Measurements from ENCODE around the gene S1PR1.
"Not testable (repeated sequence)": the region's sequence is repeated elsewhere in the genome, so short reads cannot be mapped to it uniquely, and the experiment has no call there.

The S1PR1 gene

GRCh38 chr1:101215363-101216011, 21.3 kb upstream of the S1PR1 start:
- ChIA-PET POLR2A (no interaction called here), CTCF (interaction anchor here (0.7 to 0.8 kb wide), 2 partner anchors 12 to 94 kb away, joined by 3 read pairs; no protein-coding TSS in a partner anchor)
- no peak for DNase-seq (ENCODE audit: extremely low spot score)
- TF ChIP-seq BHLHE40 (IDR thresholded peaks at IDR 0.05; ENCODE audit: borderline replicate concordance) (no peak), SUZ12 (IDR thresholded peaks at IDR 0.05) (no peak), L3MBTL2 (conservative IDR thresholded peaks at IDR 0.05) (no peak), ARNT (IDR thresholded peaks at IDR 0.05) (no peak), TARDBP (IDR thresholded peaks at IDR 0.05) (no peak), PKNOX1 (IDR thresholded peaks at IDR 0.05) (no peak), FOXK2 (IDR thresholded peaks at IDR 0.05) (no peak), FOXM1 (IDR thresholded peaks at IDR 0.05; ENCODE audit: borderline replicate concordance) (no peak), NFRKB (IDR thresholded peaks at IDR 0.05) (no peak), ZNF384 (IDR thresholded peaks at IDR 0.05) (no peak), ELF4 (IDR thresholded peaks at IDR 0.05) (no peak), FOXA1 (IDR thresholded peaks at IDR 0.05) (no peak)

GRCh38 chr1:101216623-101217022, 20.2 kb upstream of the S1PR1 start:
- no peak for TF ChIP-seq LEF1 (IDR thresholded peaks at IDR 0.05; ENCODE audit: borderline replicate concordance)
- TF ChIP-seq FOXA1 (IDR thresholded peaks at IDR 0.05), result no peak
- TF ChIP-seq ELF4 (IDR thresholded peaks at IDR 0.05), result no peak
- no peak for TF ChIP-seq SUZ12 (IDR thresholded peaks at IDR 0.05)
- TF ChIP-seq NFRKB (IDR thresholded peaks at IDR 0.05), result no peak
- TF ChIP-seq L3MBTL2 (conservative IDR thresholded peaks at IDR 0.05), result no peak
- TF ChIP-seq CTBP1 (IDR thresholded peaks at IDR 0.05; ENCODE audit: borderline replicate concordance), result no peak
- TF ChIP-seq TARDBP (IDR thresholded peaks at IDR 0.05), result no peak
- no peak for TF ChIP-seq BHLHE40 (IDR thresholded peaks at IDR 0.05; ENCODE audit: borderline replicate concordance)
- no peak for TF ChIP-seq ZNF384 (IDR thresholded peaks at IDR 0.05)
- no peak for TF ChIP-seq ARNT (IDR thresholded peaks at IDR 0.05)
- no peak for TF ChIP-seq SP1 (IDR thresholded peaks at IDR 0.05)
- no peak for TF ChIP-seq HDGF (IDR thresholded peaks at IDR 0.05; ENCODE audit: borderline replicate concordance)
- no peak for TF ChIP-seq FOXM1 (IDR thresholded peaks at IDR 0.05; ENCODE audit: borderline replicate concordance)
- no peak for TF ChIP-seq FOXK2 (IDR thresholded peaks at IDR 0.05)
- TF ChIP-seq PKNOX1 (IDR thresholded peaks at IDR 0.05), result no peak
- POLR2A ChIA-PET, result no interaction called here
- CTCF ChIA-PET, result no interaction called here

GRCh38 chr1:101217148-101217547, 19.7 kb upstream of the S1PR1 start:
- ChIA-PET POLR2A (no interaction called here), CTCF (no interaction called here)
- no peak for DNase-seq (ENCODE audit: extremely low spot score)
- TF ChIP-seq LEF1 (IDR thresholded peaks at IDR 0.05; ENCODE audit: borderline replicate concordance) (no peak), TARDBP (IDR thresholded peaks at IDR 0.05) (no peak), SUZ12 (IDR thresholded peaks at IDR 0.05) (no peak), CTBP1 (IDR thresholded peaks at IDR 0.05; ENCODE audit: borderline replicate concordance) (no peak), FOXK2 (IDR thresholded peaks at IDR 0.05) (no peak), BHLHE40 (IDR thresholded peaks at IDR 0.05; ENCODE audit: borderline replicate concordance) (no peak)

More at GRCh38 chr1:101216623-101217022, 20.2 kb upstream of the S1PR1 start:
- no peak for DNase-seq (ENCODE audit: extremely low spot score)

- CTCF ChIA-PET, result interaction anchor here (0.6 to 0.9 kb wide), 2 partner anchors 175 to 324 kb away, joined by 3 to 4 read pairs; partner anchors contain the start of gene EXTL2
- DNase-seq (ENCODE audit: extremely low spot score); POLR2A ChIA-PET: not testable (repeated sequence)
Observed at GRCh38 chr1:101218968-101219367, 17.9 kb upstream of the S1PR1 start.

- ChIA-PET CTCF (interaction anchor here (0.9 kb wide), 1 partner anchor 176 kb away, joined by 4 read pairs; no protein-coding TSS in a partner anchor), POLR2A (no interaction called here)
- no peak for TF ChIP-seq NFRKB (IDR thresholded peaks at IDR 0.05)
- no peak for TF ChIP-seq ELF4 (IDR thresholded peaks at IDR 0.05)
- no peak for TF ChIP-seq BHLHE40 (IDR thresholded peaks at IDR 0.05; ENCODE audit: borderline replicate concordance)
- TF ChIP-seq LEF1 (IDR thresholded peaks at IDR 0.05; ENCODE audit: borderline replicate concordance), result no peak
- no peak for TF ChIP-seq CTBP1 (IDR thresholded peaks at IDR 0.05; ENCODE audit: borderline replicate concordance)
- TF ChIP-seq ARNT (IDR thresholded peaks at IDR 0.05), result no peak
- TF ChIP-seq HDGF (IDR thresholded peaks at IDR 0.05; ENCODE audit: borderline replicate concordance), result no peak
- TF ChIP-seq FOXM1 (IDR thresholded peaks at IDR 0.05; ENCODE audit: borderline replicate concordance), result no peak
- no peak for TF ChIP-seq ZNF384 (IDR thresholded peaks at IDR 0.05)
- no peak for TF ChIP-seq TARDBP (IDR thresholded peaks at IDR 0.05)
- TF ChIP-seq FOXA1 (IDR thresholded peaks at IDR 0.05), result no peak
- no peak for TF ChIP-seq FOXK2 (IDR thresholded peaks at IDR 0.05)
- no peak for TF ChIP-seq SP1 (IDR thresholded peaks at IDR 0.05)
- no peak for TF ChIP-seq SUZ12 (IDR thresholded peaks at IDR 0.05)
- TF ChIP-seq PKNOX1 (IDR thresholded peaks at IDR 0.05), result no peak
- no peak for TF ChIP-seq L3MBTL2 (conservative IDR thresholded peaks at IDR 0.05)
- no peak for DNase-seq (ENCODE audit: extremely low spot score)
Observed at GRCh38 chr1:101219924-101220870, 16.6 kb upstream of the S1PR1 start.

Measured in HEK293T (cell line).